SK-N-SH treated with all-trans-retinoic acid at 6 μM for 48 hours (cell line): ENCODE measurements around the gene KIAA1671.

Experiments
- ATAC-seq: fragments of 200-7000 bp; cut with Tn5 transposase; 3 replicates; pipeline ENCODE4 v1.9.1; 2020; ENCODE audit warnings: mild to moderate bottlenecking, moderate library complexity
- ARNTL ChIP-seq: fragments of 450-650 bp; formaldehyde crosslinking; IDR thresholded peaks from 2 replicates; pipeline ENCODE4 v1.5.0; 2020; ENCODE audit warnings: low read depth, mild to moderate bottlenecking, moderate library complexity, borderline replicate concordance
- BACH2 ChIP-seq: fragments of 250-450 bp; sonication (Bioruptor Pico); IDR thresholded peaks from 2 replicates; pipeline ENCODE4 v1.9.0; 2021; ENCODE audit warnings: mild to moderate bottlenecking, borderline replicate concordance
- CSDC2 ChIP-seq: fragments of 250-450 bp; sonication (Bioruptor Pico); IDR thresholded peaks from 2 replicates; pipeline ENCODE4 v1.5.0; 2020; ENCODE audit warnings: mild to moderate bottlenecking, moderate library complexity
- ESRRG ChIP-seq: fragments of 250-450 bp; sonication (Bioruptor Pico); IDR thresholded peaks from 2 replicates; pipeline ENCODE4 v1.6.1; 2021; ENCODE audit warnings: mild to moderate bottlenecking
- GLIS3 ChIP-seq: fragments of 250-450 bp; sonication (Bioruptor Pico); IDR thresholded peaks from 2 replicates; pipeline ENCODE4 v1.5.0; 2020; ENCODE audit warnings: mild to moderate bottlenecking, moderate library complexity
- OSR1 ChIP-seq: fragments of 250-450 bp; sonication (Bioruptor Pico); IDR thresholded peaks from 2 replicates; pipeline ENCODE4 v1.8.0; 2022; ENCODE audit warnings: moderate library complexity, mild to moderate bottlenecking, inconsistent platforms
- PPARA ChIP-seq: fragments of 250-450 bp; sonication (Bioruptor Pico); IDR thresholded peaks from 2 replicates; pipeline ENCODE4 v1.5.0; 2020; ENCODE audit warnings: mild to moderate bottlenecking, borderline replicate concordance
- RARB ChIP-seq: fragments of 250-450 bp; sonication (Bioruptor Pico); IDR thresholded peaks from 2 replicates; pipeline ENCODE4 v1.8.0; 2021; ENCODE audit warnings: mild to moderate bottlenecking, moderate library complexity
- SNAI2 ChIP-seq: fragments of 250-450 bp; sonication (Bioruptor Pico); IDR thresholded peaks from 2 replicates; pipeline ENCODE4 v1.5.0; 2020; ENCODE audit warnings: mild to moderate bottlenecking, moderate library complexity
- TCF4 ChIP-seq: fragments of 250-450 bp; sonication (Bioruptor Pico); IDR thresholded peaks from 2 replicates; pipeline ENCODE4 v1.8.0; 2021; ENCODE audit warnings: mild to moderate bottlenecking, moderate library complexity, borderline replicate concordance
- TOX ChIP-seq: fragments of 250-450 bp; sonication (Bioruptor Pico); IDR thresholded peaks from 2 replicates; pipeline ENCODE4 v1.8.0; 2021; ENCODE audit warnings: mild to moderate bottlenecking, moderate library complexity, borderline replicate concordance
- ZC3H10 ChIP-seq: fragments of 250-450 bp; sonication (Bioruptor Pico); IDR thresholded peaks from 2 replicates; pipeline ENCODE4 v1.5.1; 2021; ENCODE audit warnings: mild to moderate bottlenecking, moderate library complexity
- ZFP3 ChIP-seq: fragments of 250-450 bp; sonication (Bioruptor Pico); IDR thresholded peaks from 2 replicates; pipeline ENCODE4 v1.5.0; 2020; ENCODE audit warnings: mild to moderate bottlenecking, moderate library complexity
- ZFP30 ChIP-seq: fragments of 450-650 bp; formaldehyde crosslinking; IDR thresholded peaks from 2 replicates; pipeline ENCODE4 v1.5.0; 2022; ENCODE audit warnings: mild to moderate bottlenecking, moderate library complexity
- ZNF565 ChIP-seq: fragments of 450-650 bp; formaldehyde crosslinking; conservative IDR thresholded peaks from 2 replicates; pipeline ENCODE4 v1.5.0; 2020; ENCODE audit warnings: low read depth, mild to moderate bottlenecking, moderate library complexity
- ZNF70 ChIP-seq: fragments of 450-650 bp; formaldehyde crosslinking; IDR thresholded peaks from 2 replicates; pipeline ENCODE4 v1.5.0; 2020; ENCODE audit warnings: mild to moderate bottlenecking, moderate library complexity
- ZNF8 ChIP-seq: fragments of 450-650 bp; formaldehyde crosslinking; IDR thresholded peaks from 2 replicates; pipeline ENCODE4 v1.5.0; 2020; ENCODE audit warnings: mild to moderate bottlenecking, moderate library complexity
- TF ChIP-seq, protein P1 (sequence below): fragments of 250-450 bp; sonication (Bioruptor Pico); IDR thresholded peaks from 2 replicates; pipeline ENCODE4 v1.8.0; 2020; ENCODE audit warnings: mild to moderate bottlenecking, moderate library complexity, borderline replicate concordance
- TF ChIP-seq, protein P2 (sequence below): fragments of 250-450 bp; sonication (Bioruptor Pico); IDR thresholded peaks from 2 replicates; pipeline ENCODE4 v1.5.1; 2021; ENCODE audit warnings: mild to moderate bottlenecking, moderate library complexity
- TF ChIP-seq, protein P3 (sequence below): fragments of 250-450 bp; sonication (Bioruptor Pico); IDR thresholded peaks from 2 replicates; pipeline ENCODE4 v1.8.0; 2021; ENCODE audit warnings: low read depth, mild to moderate bottlenecking, moderate library complexity, borderline replicate concordance
- TF ChIP-seq, protein P4 (sequence below): fragments of 250-450 bp; sonication (Bioruptor Pico); IDR thresholded peaks from 2 replicates; pipeline ENCODE4 v1.5.1; 2020; ENCODE audit warnings: low read depth, mild to moderate bottlenecking, moderate library complexity

The KIAA1671 gene

DNA sequence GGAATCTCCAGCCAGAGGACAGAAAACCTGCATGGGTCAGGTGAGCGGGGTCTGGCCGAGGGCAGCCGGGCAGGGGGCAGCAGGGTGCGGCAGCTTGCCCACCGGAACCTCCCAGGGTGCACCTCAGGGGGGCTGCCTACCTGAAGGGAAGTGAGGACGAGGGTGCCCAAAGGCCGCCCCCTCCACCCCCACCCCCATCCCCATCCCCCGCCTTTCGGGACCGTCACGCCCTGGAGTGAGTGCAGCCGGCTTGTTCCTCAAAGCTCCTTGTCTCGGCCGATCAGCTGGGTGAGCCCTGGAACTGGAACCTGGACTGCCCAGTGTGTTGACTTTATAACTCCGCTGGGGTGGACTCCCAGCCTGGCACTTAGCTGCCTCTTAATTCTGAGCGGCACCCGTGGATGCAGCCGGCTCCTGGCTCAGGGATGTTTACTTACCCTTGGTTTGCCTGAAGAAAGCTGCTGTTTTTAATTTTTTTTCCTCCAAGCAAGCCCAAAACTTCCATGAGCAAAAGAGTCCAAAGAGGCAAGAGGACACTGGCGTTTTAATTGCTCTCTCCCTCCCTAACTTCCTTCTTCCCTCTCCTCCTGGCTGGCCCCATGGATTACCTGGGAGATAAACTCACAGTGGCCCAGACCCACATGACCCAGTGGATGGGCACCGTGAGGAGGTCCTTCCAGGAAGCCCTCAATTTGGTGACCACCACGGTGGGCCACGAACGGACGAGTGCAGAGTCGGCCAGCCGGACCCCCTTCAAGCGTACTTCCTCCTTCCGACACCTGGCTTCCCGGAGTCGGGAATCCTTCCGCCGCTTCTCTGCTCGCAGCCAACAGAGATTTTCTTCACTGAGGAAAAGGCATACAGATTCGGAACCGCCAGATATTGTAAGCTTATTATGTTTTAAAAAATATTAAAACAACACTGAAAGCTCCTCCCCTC lies 159.3 kb downstream of the KIAA1671 start:
- ATAC-seq: peak; percentile 2; the same call in 1 of the 3 replicates
- TF ChIP-seq ZFP3 (CRISPR knock-in tag): no peak
- no peak for TF ChIP-seq SNAI2 (CRISPR knock-in tag)
- TF ChIP-seq ESRRG (CRISPR knock-in tag): no peak
- no peak for TF ChIP-seq RARB (CRISPR knock-in tag)
- no peak for TF ChIP-seq ZNF70 (CRISPR knock-in tag)
- no peak for TF ChIP-seq OSR1
- TF ChIP-seq, protein P1, sequence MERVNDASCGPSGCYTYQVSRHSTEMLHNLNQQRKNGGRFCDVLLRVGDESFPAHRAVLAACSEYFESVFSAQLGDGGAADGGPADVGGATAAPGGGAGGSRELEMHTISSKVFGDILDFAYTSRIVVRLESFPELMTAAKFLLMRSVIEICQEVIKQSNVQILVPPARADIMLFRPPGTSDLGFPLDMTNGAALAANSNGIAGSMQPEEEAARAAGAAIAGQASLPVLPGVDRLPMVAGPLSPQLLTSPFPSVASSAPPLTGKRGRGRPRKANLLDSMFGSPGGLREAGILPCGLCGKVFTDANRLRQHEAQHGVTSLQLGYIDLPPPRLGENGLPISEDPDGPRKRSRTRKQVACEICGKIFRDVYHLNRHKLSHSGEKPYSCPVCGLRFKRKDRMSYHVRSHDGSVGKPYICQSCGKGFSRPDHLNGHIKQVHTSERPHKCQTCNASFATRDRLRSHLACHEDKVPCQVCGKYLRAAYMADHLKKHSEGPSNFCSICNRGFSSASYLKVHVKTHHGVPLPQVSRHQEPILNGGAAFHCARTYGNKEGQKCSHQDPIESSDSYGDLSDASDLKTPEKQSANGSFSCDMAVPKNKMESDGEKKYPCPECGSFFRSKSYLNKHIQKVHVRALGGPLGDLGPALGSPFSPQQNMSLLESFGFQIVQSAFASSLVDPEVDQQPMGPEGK (CRISPR knock-in tag): no peak
- TF ChIP-seq TCF4 (CRISPR knock-in tag): no peak
- no peak for TF ChIP-seq ZC3H10 (CRISPR knock-in tag)

DNA sequence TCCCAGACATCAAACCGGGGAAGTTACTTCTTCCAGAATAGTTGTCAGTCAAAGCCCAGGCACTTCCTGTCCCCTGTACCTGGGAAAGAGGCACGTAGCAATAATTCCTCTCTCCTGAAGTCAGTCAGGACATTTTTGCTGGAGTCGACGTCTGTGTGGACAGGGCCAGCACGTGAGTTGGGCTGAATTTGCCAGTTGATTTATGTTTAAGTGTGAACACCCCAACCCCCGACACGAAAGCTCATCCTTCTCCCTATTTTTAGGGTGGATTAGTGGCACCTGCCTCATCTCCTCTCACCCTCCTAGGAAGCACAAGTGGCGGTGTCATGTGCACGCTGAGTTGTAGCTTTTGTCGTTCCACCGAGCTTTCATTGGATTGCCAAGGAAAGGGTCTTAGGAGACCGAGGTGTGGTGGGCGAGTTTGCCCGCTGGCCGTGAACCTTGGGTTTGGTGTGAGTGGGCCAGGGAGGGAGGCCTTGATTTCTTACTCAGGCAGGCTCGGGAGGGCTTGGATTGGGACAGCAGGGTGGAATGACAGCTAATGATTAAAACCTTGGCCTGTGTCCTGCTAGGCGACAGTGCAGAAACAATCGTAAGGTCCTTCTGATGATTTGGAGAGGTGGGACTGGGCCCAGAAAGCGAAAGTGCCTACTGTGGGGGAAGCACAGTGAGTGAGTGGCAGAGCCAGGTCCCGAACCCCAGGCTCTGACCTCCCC lies 160.2 kb downstream of the KIAA1671 start:
- no peak for ATAC-seq
- TF ChIP-seq SNAI2 (CRISPR knock-in tag) (no peak), ZNF8 (no peak), OSR1 (no peak), ZNF70 (CRISPR knock-in tag) (no peak), ZC3H10 (CRISPR knock-in tag) (no peak), ESRRG (CRISPR knock-in tag) (no peak)
- TF ChIP-seq, protein P2, sequence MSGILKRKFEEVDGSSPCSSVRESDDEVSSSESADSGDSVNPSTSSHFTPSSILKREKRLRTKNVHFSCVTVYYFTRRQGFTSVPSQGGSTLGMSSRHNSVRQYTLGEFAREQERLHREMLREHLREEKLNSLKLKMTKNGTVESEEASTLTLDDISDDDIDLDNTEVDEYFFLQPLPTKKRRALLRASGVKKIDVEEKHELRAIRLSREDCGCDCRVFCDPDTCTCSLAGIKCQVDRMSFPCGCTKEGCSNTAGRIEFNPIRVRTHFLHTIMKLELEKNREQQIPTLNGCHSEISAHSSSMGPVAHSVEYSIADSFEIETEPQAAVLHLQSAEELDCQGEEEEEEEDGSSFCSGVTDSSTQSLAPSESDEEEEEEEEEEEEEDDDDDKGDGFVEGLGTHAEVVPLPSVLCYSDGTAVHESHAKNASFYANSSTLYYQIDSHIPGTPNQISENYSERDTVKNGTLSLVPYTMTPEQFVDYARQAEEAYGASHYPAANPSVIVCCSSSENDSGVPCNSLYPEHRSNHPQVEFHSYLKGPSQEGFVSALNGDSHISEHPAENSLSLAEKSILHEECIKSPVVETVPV (CRISPR knock-in tag): no peak
- TF ChIP-seq, protein P3, sequence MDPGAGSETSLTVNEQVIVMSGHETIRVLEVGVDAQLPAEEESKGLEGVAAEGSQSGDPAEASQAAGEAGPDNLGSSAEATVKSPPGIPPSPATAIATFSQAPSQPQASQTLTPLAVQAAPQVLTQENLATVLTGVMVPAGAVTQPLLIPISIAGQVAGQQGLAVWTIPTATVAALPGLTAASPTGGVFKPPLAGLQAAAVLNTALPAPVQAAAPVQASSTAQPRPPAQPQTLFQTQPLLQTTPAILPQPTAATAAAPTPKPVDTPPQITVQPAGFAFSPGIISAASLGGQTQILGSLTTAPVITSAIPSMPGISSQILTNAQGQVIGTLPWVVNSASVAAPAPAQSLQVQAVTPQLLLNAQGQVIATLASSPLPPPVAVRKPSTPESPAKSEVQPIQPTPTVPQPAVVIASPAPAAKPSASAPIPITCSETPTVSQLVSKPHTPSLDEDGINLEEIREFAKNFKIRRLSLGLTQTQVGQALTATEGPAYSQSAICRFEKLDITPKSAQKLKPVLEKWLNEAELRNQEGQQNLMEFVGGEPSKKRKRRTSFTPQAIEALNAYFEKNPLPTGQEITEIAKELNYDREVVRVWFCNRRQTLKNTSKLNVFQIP: no peak
- TF ChIP-seq, protein P4, sequence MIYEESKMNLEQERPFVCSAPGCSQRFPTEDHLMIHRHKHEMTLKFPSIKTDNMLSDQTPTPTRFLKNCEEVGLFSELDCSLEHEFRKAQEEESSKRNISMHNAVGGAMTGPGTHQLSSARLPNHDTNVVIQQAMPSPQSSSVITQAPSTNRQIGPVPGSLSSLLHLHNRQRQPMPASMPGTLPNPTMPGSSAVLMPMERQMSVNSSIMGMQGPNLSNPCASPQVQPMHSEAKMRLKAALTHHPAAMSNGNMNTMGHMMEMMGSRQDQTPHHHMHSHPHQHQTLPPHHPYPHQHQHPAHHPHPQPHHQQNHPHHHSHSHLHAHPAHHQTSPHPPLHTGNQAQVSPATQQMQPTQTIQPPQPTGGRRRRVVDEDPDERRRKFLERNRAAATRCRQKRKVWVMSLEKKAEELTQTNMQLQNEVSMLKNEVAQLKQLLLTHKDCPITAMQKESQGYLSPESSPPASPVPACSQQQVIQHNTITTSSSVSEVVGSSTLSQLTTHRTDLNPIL (CRISPR knock-in tag): no peak

DNA sequence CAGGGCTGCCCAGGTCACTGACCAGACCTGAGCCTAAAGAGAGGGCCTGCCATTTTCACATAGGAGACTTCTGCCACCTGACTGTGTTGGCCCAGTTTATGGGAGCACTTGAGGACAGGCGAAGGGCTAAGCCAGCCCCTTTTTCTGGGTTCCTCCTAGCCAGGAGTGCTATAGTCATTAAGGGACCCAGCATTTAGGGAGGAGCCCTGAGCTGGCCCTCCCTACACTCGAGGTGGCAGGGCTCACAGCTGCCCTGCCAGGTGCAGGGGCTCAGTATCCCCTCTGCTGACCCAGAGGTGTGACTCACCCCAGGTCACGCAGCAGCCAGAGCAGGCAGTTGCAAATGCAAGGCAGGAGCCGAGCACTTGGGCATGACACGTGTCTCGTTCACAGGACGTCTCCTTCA lies 160.8 kb downstream of the KIAA1671 start:
- no peak for ATAC-seq
- no peak for TF ChIP-seq BACH2 (CRISPR knock-in tag)
- TF ChIP-seq PPARA: no peak
- no peak for TF ChIP-seq ZNF70 (CRISPR knock-in tag)
- TF ChIP-seq OSR1: no peak
- no peak for TF ChIP-seq ZFP30 (CRISPR knock-in tag)
- TF ChIP-seq ZC3H10 (CRISPR knock-in tag): no peak
- TF ChIP-seq CSDC2 (CRISPR knock-in tag): no peak
- TF ChIP-seq, protein P2 (CRISPR knock-in tag): no peak
- no peak for TF ChIP-seq ESRRG (CRISPR knock-in tag)
- no peak for TF ChIP-seq ARNTL (CRISPR knock-in tag)
- TF ChIP-seq, protein P4 (CRISPR knock-in tag): no peak
- no peak for TF ChIP-seq SNAI2 (CRISPR knock-in tag)
- TF ChIP-seq TCF4 (CRISPR knock-in tag): no peak
- TF ChIP-seq, protein P1 (CRISPR knock-in tag): no peak
- TF ChIP-seq TOX: no peak
- TF ChIP-seq GLIS3 (CRISPR knock-in tag): no peak
- TF ChIP-seq RARB (CRISPR knock-in tag): no peak
- no peak for TF ChIP-seq ZNF565 (CRISPR knock-in tag)
- TF ChIP-seq ZNF8: no peak
